Stimulated activated CD4-positive, alpha-beta T cell treated with anti-CD3 and anti-CD28 coated beads, Interleukin-4, amount 100 ng/mL, for 1 hour (primary cell): ENCODE results near the gene TMEM258.

ENCODE experiments used
- DNase-seq: peaks from one replicate; pipeline ENCODE4 v3.0.0-alpha.2; 2020

Gene TMEM258

DNA sequence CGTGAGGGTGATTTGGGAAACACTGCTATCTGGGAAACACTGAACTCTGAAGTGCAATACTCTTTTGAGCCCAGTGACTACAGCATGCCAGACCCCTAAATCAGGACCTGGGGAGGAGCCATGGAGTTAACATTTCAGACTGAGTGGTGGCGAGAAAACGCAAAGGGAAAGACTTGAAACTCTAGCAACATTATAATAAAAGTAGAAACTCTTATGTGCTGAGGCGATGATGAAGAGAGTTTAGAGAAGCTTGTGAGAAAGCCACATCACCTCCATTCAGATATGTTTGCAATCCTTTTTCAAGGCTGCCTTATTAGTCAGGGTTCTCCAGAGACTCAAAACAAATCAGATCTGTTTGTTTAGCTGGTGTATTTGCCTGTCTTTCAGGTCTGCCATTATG lies 2.2 kb upstream of the TMEM258 start:
- DNase-seq, result no peak

DNA sequence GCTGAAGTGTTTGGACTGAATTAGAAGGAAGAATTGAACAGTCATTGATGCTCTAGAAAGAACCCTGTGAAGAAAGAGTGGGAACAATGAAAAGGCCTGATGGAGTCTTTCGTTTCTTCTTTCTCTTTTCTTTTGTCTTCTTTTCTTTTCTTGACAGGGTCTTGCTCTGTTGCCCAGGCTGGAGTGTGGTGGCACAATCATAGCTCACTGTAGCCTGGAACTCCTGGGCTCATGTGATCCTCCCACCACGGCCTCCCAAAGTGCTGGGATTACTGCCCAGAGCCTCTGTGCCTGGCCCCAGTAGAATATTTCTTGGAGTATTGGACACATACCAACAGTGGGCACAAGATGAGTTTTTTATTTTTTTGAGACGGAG lies 1.4 kb upstream of the TMEM258 start:
- DNase-seq, result no peak

DNA sequence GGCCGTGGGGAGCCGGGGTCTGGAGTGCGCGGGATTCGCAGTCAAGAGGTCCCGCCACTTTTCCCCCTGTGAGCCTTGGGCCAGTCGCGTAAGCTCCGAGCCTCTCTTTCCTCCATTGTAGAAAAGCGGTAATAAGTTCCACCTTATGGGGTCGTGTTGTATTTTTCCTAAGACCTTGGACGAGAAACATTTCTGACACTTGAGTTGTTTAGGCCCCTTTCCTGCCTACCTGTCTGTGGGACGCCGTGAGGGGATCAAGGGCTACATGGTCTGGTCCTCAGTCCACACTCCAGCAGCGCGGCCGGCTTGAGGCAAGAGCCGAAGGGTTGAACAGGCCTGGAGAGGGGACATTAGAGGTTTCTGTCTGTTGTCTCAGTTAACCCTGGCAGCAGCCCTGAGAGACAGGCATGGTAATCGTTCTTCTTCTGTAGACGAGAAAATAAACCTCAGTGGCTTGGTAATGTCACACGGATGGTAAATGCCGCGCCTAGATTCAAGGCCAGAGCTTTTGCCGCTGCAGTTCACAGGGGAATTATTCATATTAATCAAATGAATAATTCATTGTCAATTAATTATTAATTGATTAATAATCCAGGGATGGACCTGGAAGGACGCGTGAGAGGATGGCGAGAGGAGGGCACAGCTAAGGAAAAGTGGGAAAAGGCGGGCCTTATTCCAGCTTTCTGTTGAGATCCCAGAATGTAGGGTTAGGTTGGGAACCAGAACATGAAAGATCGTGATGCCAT lies 857 bp upstream of the TMEM258 start:
- DNase-seq, result no peak

DNA sequence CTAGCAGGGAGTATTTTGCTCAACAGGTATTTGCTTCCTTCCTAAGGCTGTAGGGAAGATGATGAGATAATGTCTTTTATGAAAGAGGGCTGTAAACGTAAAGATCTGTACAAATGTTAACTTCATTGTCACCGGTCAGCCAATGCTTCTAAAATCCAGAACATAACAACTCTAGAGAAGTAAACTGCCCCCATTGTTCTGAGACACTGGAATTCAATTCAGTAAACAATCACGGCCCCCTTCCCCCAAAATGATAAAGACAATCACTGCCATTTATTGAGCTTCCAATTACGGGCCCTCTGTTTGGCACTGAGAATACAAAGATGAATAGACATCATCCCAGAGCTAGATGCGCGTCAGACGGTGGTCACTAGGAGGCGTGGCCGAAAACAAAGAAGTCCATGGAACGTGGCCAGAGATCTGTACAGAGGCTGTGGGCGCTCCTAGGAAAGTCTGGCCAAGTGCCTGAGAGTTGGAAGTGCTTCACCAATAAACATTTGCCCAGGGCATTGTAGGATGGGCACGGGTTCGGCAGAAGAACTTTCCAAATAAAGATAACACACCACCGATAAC lies 576 bp downstream of the TMEM258 start:
- DNase-seq, result peak; percentile 20

GRCh38 chr11:61787928-61788491 lies 4.4 kb downstream of the TMEM258 start:
- no peak for DNase-seq

DNA sequence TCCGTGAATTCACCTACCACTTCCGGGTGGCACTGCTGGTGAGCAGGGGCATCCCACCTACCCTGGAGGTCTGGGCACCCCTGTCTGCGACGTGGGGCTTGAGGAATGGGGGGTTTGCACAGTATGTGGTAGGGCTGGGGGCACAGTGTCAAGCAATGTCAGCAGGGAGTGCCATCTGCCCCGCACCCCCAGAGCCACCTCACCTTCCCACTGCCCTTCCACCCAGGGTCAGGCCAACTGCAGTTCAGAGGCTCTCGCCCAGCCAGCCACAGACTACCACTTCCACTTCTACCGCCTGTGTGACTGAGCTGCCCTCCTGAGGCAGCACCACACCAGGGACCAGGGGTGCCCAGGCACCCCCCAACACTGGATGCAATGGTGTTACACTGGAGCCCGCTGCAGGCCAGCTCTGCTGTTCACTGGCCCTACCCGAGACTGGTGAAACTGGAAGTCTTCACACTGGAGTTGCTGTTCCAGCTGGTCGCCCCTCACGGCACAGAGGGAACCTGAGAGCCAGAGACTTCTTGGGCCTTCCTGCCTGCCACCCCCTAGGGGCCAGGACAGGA lies 6.5 kb downstream of the TMEM258 start:
- no peak for DNase-seq

GRCh38 chr11:61784506-61784805 lies 7.9 kb downstream of the TMEM258 start:
- DNase-seq, result no peak

GRCh38 chr11:61783717-61784505 lies 8.5 kb downstream of the TMEM258 start:
- no peak for DNase-seq

GRCh38 chr11:61782841-61783240 lies 9.6 kb downstream of the TMEM258 start:
- DNase-seq, result no peak

DNA sequence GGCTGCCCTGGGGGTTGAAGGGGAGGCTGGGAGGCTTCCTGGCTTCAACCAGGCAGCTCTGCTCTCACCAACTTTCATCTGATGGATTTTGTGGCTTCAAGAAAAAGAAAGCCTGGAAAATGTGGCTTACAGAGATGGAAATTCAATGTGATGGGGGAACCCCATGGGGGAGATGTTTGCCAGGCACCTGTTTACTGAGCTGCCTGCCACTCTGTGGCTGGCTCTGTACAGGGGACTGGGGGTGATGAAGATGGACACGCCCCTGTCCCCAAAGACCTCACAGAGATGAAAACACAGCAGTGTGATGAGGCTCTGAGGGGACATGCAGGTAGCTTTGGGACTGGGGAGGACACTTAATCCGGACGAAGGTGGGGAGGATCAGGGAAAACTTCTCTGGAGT lies 10.1 kb downstream of the TMEM258 start:
- DNase-seq, result no peak

- no peak for DNase-seq
These were observed 10.8 kb downstream of the TMEM258 start for GRCh38 chr11:61781585-61781984.

DNA sequence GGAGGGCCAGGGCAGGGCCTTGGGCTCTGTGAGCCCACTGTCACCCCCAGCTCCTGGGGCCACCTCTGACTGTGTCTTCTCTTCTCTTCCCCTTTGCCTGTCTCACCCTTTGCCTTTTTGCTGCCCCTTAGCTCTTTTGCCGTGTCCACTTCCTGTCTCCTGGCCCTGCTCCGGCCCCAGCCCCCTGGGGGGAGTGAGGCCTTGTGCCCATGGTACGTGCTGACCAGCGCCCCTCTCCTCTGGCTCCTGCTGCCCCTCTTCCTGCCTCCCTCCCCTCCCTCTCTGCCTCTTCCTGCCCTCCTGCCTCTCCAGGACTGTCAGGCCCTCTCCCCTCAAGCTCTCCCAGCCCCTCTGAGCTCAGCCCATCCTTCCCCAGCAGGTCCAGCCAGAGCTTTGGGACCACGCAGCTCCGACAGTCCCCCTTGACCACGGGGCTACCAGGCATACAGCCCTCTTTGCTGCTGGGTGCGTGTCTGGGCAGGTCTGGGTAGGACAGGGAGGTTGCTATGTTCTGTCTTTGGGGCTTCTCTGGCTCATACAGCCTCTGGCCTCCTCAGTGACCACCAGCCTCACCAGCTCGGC lies 11.7 kb downstream of the TMEM258 start:
- DNase-seq, result no peak

GRCh38 chr11:61779666-61780525 lies 12.5 kb downstream of the TMEM258 start:
- no peak for DNase-seq

DNA sequence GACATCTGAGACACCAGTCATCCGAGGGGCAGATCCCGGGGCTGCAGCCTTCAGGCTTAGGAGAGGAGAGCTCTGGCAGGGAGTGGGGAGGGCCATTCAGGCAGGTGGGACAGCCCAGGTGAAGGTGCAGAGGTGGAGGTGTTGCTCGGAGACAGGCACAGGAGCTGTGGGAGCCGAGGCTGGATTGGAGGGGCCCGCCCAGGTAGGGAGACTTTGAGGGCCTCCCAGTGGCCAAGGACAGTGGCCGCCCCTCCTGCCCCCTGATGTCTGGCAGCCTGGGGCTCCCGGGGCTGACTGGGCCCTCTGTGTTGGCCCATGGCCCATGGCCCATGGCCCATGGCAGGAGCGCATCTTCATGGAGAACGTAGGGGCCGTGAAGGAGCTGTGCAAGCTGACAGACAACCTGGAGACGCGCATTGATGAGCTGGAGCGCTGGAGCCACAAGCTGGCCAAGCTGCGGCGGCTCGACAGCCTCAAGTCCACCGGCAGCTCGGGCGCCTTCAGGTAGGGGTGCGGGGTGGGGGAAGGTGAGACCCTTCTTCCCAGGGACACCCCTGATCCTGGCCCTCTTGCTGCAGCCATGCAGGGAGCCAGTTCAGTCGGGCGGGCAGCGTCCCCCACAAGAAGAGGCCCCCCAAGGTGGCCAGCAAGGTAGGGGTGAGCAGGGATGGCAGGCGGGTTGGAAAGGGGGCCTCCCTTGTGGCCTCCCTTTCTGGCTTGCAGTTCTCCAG lies 13.3 kb downstream of the TMEM258 start:
- no peak for DNase-seq

DNA sequence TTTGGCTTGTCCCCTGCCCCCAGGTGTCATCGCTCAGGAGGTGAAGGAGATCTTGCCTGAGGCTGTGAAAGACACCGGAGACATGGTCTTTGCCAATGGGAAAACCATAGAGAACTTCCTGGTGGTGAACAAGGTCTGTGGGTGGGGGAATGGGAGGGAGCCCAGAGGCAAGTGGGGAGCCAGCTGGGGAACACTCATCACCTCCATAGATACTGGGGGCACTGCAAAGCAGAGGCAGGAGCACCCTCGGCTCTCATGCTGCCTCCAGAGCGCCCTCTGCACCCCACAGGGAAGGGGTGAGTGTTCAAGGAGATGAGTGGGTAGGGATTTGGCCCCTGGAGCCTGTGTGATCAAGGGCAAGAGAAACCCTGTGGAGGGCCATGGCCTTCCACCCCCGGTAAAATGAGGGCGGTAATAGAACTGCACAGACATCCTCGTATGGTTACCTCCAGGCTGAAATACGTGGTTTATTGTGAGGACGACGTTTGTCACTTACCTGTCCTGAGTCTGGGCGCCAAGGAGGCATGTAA lies 14.0 kb downstream of the TMEM258 start:
- DNase-seq, result no peak

GRCh38 chr11:61777234-61778090 lies 14.9 kb downstream of the TMEM258 start:
- DNase-seq, result peak; percentile 70

DNA sequence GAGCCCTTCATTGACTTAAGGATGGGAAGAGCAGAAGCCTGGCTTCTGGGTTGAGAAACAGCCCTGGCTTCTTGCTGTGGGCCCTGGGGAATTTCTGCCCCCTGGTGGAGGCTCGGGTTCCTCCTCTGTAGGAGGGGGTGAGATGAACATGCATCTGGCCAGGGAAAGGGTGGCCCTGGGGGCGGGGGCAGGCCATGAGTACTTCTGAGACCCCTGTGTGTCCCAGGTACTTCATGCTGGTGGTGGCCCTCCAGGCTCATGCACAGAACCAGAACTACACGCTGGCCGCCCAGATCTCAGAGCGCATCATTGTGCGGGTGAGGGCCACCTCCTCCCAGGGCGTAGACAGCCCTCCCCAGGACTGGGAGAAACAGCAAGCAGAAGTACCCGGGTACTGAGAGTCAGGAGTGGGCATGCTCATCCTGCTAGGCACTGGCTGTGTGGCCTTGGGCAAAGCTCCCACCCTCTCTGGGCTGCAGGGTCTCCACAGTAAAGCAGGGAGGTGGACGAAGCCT lies 15.8 kb downstream of the TMEM258 start:
- peak; percentile 68 for DNase-seq

DNA sequence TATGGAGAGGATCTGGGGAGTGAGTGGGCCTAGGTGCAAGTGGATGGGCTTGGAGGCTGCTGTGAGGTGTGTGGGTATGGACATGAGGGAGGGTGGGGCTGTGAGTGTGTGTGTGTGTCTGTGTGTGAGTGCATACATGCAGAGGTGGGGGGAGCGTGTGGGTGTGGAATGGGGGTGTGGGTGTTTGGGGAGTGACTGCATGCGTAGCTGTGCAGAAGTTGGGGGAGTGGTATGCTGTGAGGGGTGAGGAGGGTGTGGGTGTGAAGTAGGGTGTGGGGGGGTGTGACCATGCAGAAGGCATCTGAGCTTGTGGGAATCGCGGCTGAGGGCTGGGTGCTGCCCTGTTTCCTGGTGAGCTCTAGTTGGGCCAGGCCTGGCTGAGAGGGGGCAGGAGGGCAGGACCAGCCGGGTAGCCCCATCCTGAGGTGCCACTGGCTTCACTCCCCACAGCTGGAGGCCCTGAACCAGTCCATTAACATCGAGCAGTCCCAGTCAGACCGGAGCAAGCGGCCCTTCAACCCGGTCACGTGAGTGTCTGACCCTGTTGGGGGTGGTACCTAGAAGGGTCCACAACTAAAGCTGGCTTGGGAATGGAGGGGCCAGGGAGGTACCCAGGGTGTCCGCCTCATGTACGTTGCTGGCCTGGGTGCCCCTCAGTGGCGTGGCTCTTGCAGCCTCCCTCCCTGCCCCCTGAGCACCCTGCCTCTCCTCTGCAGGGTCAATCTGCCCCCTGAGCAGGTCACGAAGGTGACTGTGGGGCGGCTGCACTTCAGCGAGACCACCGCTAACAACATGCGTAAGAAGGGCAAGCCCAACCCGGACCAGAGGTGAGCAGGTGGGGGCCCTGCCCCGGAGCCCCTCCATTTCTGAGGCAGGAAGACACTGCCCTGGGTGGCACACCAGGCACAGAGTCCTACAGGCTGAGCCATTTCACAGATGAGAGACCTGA lies 16.5 kb downstream of the TMEM258 start:
- no peak for DNase-seq

DNA sequence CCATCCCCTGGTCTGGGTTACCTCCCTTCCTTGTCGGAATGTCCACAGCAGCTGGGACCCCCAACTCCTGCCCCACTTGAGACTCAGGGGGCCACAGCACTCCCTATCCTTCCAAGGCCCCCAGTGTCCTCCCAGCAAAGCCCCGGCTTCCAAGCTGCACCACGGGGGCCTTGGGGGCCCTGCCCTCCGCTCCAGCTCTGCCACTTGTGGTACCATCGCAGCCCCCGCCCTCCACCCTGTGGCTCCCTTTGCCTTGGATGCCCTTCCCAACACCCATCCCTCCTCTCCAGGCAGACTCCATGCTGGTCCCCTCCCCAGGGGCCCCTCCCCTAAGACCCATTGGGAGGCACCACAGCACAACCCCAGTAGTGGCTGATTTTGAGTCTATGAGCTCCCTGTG lies 17.3 kb downstream of the TMEM258 start:
- no peak for DNase-seq
